Liver (tissue), 9 donors: ENCODE results near the gene SETD1A. TPM values are rescaled to one million over a fixed set of nuclear protein-coding genes. Genes with fewer than 3 reads are reported as not detected.

Source experiments
- DNase-seq: peaks from one replicate; pipeline ENCODE4 v3.0.0-alpha.2; 2017; ENCODE audit warnings: low spot score
- H3K27ac ChIP-seq, 2 donors: one replicate each; pipeline ENCODE4 v1.7.0; 2013; ENCODE audit warnings: inconsistent platforms in 2 of 2, low read length in 2 of 2, control low read depth in 1 of 2, low read depth in 1 of 2, mild to moderate bottlenecking in 1 of 2
- H3K27me3 ChIP-seq, 4 donors: one replicate each; pipeline versions ENCODE4 v1.6.1 to v1.7.0; 2013; ENCODE audit warnings: low read length in 3 of 4, inconsistent platforms in 1 of 4, mild to moderate bottlenecking in 1 of 4, moderate library complexity in 1 of 4; ENCODE audit not compliant: control insufficient read depth in 4 of 4, insufficient read depth in 4 of 4
- H3K36me3 ChIP-seq, 4 donors: one replicate each; pipeline versions ENCODE4 v1.6.1 to v1.7.0; 2013; ENCODE audit warnings: low read length in 3 of 4, mild to moderate bottlenecking in 3 of 4, low read depth in 1 of 4, moderate library complexity in 1 of 4; ENCODE audit not compliant: control insufficient read depth in 4 of 4, insufficient read depth in 3 of 4
- H3K4me1 ChIP-seq, 4 donors: one replicate each; pipeline versions ENCODE4 v1.6.1 to v1.7.0; 2013; ENCODE audit warnings: low read length in 3 of 4, mild to moderate bottlenecking in 3 of 4, moderate library complexity in 1 of 4; ENCODE audit not compliant: control insufficient read depth in 4 of 4, insufficient read depth in 4 of 4
- H3K4me3 ChIP-seq, 3 donors: one replicate each; pipeline versions ENCODE4 v1.6.1 to v1.7.0; 2013; ENCODE audit warnings: low read length in 3 of 3, control low read depth in 1 of 3, low read depth in 1 of 3, mild to moderate bottlenecking in 1 of 3
- H3K9ac ChIP-seq, 2 donors: one replicate each; pipeline ENCODE4 v1.7.0; 2013; ENCODE audit warnings: low read length in 2 of 2, mild to moderate bottlenecking in 2 of 2, moderate library complexity in 2 of 2, control low read depth in 1 of 2, low read depth in 1 of 2
- H3K9me3 ChIP-seq, 4 donors: one replicate each; pipeline versions ENCODE4 v1.6.1 to v1.7.0; 2013; ENCODE audit warnings: low read length in 3 of 4; ENCODE audit not compliant: control insufficient read depth in 4 of 4
- CTCF ChIP-seq: fragments of 150-350 bp; IDR thresholded peaks from 2 replicates; pipeline ENCODE4 v1.5.1; 2017; ENCODE audit warnings: improper control_type of control experiment, low read depth, low read length; ENCODE audit not compliant: missing input control
- EGR1 ChIP-seq, 2 donors: IDR thresholded peaks; 2 replicates each; pipeline ENCODE4 v1.6.1; 2016 to 2018; ENCODE audit warnings: antibody characterized with exemption in 2 of 2, low read depth in 2 of 2
- FOXA1 ChIP-seq: IDR thresholded peaks from 2 replicates; pipeline ENCODE4 v1.6.1; 2016; ENCODE audit warnings: antibody characterized with exemption
- FOXA2 ChIP-seq: IDR thresholded peaks from 2 replicates; pipeline ENCODE4 v1.6.1; 2016; ENCODE audit warnings: antibody characterized with exemption
- GABPA ChIP-seq, 2 donors: IDR thresholded peaks in 1 of 2; conservative IDR thresholded peaks in 1 of 2; 2 replicates each; pipeline ENCODE4 v1.6.1; 2016; ENCODE audit warnings: antibody characterized with exemption in 2 of 2, mild to moderate bottlenecking in 1 of 2, moderate library complexity in 1 of 2
- HNF4A ChIP-seq, 2 donors: conservative IDR thresholded peaks; 2 replicates each; pipeline ENCODE4 v1.6.1; 2016; ENCODE audit warnings: antibody characterized with exemption in 2 of 2, mild to moderate bottlenecking in 2 of 2
- HNF4G ChIP-seq: IDR thresholded peaks from 2 replicates; pipeline ENCODE4 v1.6.1; 2016; ENCODE audit warnings: antibody characterized with exemption
- JUND ChIP-seq, 2 donors: IDR thresholded peaks; 2 replicates each; pipeline ENCODE4 v1.6.1; 2016; ENCODE audit warnings: antibody characterized with exemption in 2 of 2
- MAX ChIP-seq: IDR thresholded peaks from 2 replicates; pipeline ENCODE4 v1.6.1; 2016; ENCODE audit warnings: antibody characterized with exemption
- NR2F2 ChIP-seq: IDR thresholded peaks from 2 replicates; pipeline ENCODE4 v1.6.1; 2016; ENCODE audit warnings: antibody characterized with exemption
- RAD21 ChIP-seq, 2 donors: IDR thresholded peaks; 2 replicates each; pipeline ENCODE4 v1.6.1; 2016; ENCODE audit warnings: antibody characterized with exemption in 2 of 2, mild to moderate bottlenecking in 2 of 2
- RXRA ChIP-seq, 2 donors: IDR thresholded peaks; 2 replicates each; pipeline ENCODE4 v1.6.1; 2017 to 2018; ENCODE audit warnings: antibody characterized with exemption in 2 of 2, mild to moderate bottlenecking in 1 of 2
- SP1 ChIP-seq: IDR thresholded peaks from 2 replicates; pipeline ENCODE4 v1.6.1; 2018; ENCODE audit warnings: antibody characterized with exemption, mild to moderate bottlenecking
- TAF1 ChIP-seq: conservative IDR thresholded peaks from 2 replicates; pipeline ENCODE4 v1.6.1; 2016; ENCODE audit warnings: antibody characterized with exemption, mild to moderate bottlenecking
- YY1 ChIP-seq: IDR thresholded peaks from 2 replicates; pipeline ENCODE4 v1.6.1; 2016; ENCODE audit warnings: antibody characterized with exemption, mild to moderate bottlenecking
- ZBTB33 ChIP-seq: IDR thresholded peaks from 2 replicates; pipeline ENCODE4 v1.6.1; 2016; ENCODE audit warnings: antibody characterized with exemption
- WGBS: extraction: QIAGEN DNeasy Blood & Tissue Kit; methylation state at CpG from one replicate; pipeline ENCODE4 v1.1.7; 2013; 5-methylcytosine and 5-hydroxymethylcytosine counted together
- polyA plus RNA-seq, 2 donors: library from polyadenylated mRNA; stranded (reverse) in 1 of 2; unstranded in 1 of 2; fragments of 200-250 nt in 1 of 2; fragments of >200 nt in 1 of 2; fragmentation: Nextera tagmentation in 1 of 2; extraction: Ambion mirVana in 1 of 2; gene quantifications; one replicate each; pipeline versions ENCODE4 v1.2.1 to v1.2.3, GENCODE V29; 2013 to 2015
- total RNA-seq, 2 donors: library from RNA; depleted of rRNA; stranded (reverse); fragments of >200 nt; gene quantifications; one replicate each; pipeline ENCODE4 v1.2.3, GENCODE V29; 2014
- TF ChIP-seq, protein P1 (sequence below): IDR thresholded peaks from 2 replicates; pipeline ENCODE4 v1.6.1; 2016; ENCODE audit warnings: antibody characterized with exemption
- TF ChIP-seq, protein P2 (sequence below): IDR thresholded peaks from 2 replicates; pipeline ENCODE4 v1.6.1; 2016; ENCODE audit warnings: antibody characterized with exemption, mild to moderate bottlenecking
- donor health status: healthy.
- donor health status: healthy.
- donor health status: healthy.
- donor health status: healthy.
- donor health status: healthy.

Gene SETD1A
- total and polyA plus RNA-seq, 4 donors, result 2.7 to 4.9 (median 3.7) TPM

DNA sequence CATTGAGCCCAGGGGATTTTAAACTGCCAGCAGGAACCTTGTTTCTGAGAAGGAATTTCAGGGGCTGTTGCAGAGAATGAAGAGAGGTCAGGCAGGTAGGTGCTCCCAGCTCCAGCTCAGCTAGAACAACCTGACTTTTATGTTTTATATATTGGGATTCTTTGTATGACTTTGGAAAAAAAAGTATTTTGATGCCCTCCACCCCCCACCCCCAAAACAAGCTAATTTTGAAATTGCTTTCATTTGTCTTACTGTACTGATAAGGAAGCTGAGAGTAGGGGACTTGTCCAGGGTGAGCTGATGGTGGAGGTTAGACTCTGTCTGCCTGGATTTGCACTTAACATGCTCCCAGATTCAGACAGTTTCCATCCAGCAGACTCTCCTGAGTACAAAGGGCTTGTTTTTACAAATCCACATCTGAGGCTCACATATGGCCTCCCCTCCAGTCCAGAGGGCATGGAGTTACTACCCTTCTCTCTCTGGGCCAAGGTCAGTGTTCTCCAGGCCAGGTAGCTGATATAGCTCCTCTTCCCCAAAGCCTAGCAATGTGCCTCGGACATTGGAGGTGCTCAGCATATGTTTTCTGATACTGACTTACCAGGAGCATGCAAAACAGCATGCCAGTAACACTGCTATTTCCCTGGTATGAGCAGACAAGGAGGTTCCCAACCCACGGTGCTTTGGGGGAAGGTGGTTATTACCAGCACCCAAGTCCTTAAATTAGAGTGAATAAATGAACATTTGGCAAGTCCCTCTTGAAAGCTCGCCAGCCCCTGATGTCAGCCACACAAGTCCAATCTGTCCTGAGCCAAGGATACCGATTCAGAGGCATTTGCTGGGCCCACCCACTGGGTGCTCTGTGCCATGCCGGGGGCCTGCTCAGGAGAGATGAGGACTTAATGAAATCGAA is 41.6 kb downstream of the SETD1A start:
- WGBS, result 36% methylated on average over 6 of the region's 6 CpGs
- Histone ChIP-seq H3K27me3 (no peaks in the 10 kb centered on the region), H3K9me3 (no peaks in the 10 kb centered on the region), H3K4me3 (no peak overlapping the region), H3K27ac (peak overlapping the region; percentile 95 to 96), H3K9ac (no peak overlapping the region), H3K4me1 (peaks cover 3 to 36% (median 30%) of the 10 kb centered on the region in 4 donors), H3K36me3 (no peaks in the 10 kb centered on the region)
- no peak for DNase-seq
- TF ChIP-seq MAX (peak; percentile 78), FOXA1 (peak; percentile 70), RXRA (IDR thresholded peaks at IDR 0.05) (peak; percentile 93), NR2F2 (peak; percentile 71), CTCF (no peak), TAF1 (peak; percentile 47), YY1 (peak; percentile 93), RAD21 (IDR thresholded peaks at IDR 0.05) (peak; percentile 29 to 47), ZBTB33 (no peak), SP1 (peak; percentile 98), HNF4A (conservative IDR thresholded peaks at IDR 0.05) (peak; percentile 98), JUND (IDR thresholded peaks at IDR 0.05) (peak in 1 of 2 donors; percentile 50), EGR1 (IDR thresholded peaks at IDR 0.05; ENCODE audit: low read depth in 2 of 2) (peak; percentile 22 to 66), GABPA (IDR thresholded peaks at IDR 0.05 in 1 of 2, conservative IDR thresholded peaks at IDR 0.05 in 1 of 2) (peak in 1 of 2 donors; percentile 62), FOXA2 (peak; percentile 24), HNF4G (peak; percentile 93)
- TF ChIP-seq, protein P1, sequence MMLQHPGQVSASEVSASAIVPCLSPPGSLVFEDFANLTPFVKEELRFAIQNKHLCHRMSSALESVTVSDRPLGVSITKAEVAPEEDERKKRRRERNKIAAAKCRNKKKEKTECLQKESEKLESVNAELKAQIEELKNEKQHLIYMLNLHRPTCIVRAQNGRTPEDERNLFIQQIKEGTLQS, result no peak
- TF ChIP-seq, protein P2, sequence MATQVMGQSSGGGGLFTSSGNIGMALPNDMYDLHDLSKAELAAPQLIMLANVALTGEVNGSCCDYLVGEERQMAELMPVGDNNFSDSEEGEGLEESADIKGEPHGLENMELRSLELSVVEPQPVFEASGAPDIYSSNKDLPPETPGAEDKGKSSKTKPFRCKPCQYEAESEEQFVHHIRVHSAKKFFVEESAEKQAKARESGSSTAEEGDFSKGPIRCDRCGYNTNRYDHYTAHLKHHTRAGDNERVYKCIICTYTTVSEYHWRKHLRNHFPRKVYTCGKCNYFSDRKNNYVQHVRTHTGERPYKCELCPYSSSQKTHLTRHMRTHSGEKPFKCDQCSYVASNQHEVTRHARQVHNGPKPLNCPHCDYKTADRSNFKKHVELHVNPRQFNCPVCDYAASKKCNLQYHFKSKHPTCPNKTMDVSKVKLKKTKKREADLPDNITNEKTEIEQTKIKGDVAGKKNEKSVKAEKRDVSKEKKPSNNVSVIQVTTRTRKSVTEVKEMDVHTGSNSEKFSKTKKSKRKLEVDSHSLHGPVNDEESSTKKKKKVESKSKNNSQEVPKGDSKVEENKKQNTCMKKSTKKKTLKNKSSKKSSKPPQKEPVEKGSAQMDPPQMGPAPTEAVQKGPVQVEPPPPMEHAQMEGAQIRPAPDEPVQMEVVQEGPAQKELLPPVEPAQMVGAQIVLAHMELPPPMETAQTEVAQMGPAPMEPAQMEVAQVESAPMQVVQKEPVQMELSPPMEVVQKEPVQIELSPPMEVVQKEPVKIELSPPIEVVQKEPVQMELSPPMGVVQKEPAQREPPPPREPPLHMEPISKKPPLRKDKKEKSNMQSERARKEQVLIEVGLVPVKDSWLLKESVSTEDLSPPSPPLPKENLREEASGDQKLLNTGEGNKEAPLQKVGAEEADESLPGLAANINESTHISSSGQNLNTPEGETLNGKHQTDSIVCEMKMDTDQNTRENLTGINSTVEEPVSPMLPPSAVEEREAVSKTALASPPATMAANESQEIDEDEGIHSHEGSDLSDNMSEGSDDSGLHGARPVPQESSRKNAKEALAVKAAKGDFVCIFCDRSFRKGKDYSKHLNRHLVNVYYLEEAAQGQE, result peak; percentile 80
